DMS114 treated with DMSO at 0.1 percent for 48 hours (cell line): ENCODE measurements around the gene HBZ.
"Not testable (repeated sequence)": the region's sequence is repeated elsewhere in the genome, so short reads cannot be mapped to it uniquely, and the experiment has no call there.

Source experiments
- DNase-seq: peaks from one replicate; lab custom pipeline; 2025; ENCODE audit not compliant: unreplicated experiment; lab: John Stamatoyannopoulos, UW

The HBZ gene

DNA sequence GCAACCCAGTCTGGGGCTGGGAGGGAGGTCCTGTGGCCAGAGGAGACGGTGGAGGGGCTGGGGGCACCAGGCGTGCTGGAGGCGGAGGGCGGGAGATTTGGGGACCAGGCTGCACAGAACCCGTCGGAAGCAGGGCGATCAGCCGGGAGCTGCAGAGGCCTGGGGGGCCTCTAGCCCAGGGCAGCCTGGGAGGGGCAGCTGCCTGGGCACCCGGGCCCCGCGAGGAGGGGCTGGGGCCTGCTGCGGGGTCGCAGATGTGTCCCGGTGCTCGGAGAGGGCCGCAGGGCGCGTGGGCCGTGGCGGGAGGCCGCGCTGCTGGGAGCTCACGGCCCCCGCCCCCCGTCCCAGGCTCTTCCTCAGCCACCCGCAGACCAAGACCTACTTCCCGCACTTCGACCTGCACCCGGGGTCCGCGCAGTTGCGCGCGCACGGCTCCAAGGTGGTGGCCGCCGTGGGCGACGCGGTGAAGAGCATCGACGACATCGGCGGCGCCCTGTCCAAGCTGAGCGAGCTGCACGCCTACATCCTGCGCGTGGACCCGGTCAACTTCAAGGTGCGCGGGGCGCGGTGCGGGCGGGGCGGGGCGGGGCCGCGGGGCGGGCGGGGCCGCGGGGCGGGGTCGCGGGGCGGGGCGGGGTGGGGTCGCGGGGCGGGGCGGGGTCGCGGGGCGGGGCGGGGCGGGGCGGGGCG is 11.8 kb downstream of the HBZ start:
- DNase-seq: not testable (repeated sequence)

DNA sequence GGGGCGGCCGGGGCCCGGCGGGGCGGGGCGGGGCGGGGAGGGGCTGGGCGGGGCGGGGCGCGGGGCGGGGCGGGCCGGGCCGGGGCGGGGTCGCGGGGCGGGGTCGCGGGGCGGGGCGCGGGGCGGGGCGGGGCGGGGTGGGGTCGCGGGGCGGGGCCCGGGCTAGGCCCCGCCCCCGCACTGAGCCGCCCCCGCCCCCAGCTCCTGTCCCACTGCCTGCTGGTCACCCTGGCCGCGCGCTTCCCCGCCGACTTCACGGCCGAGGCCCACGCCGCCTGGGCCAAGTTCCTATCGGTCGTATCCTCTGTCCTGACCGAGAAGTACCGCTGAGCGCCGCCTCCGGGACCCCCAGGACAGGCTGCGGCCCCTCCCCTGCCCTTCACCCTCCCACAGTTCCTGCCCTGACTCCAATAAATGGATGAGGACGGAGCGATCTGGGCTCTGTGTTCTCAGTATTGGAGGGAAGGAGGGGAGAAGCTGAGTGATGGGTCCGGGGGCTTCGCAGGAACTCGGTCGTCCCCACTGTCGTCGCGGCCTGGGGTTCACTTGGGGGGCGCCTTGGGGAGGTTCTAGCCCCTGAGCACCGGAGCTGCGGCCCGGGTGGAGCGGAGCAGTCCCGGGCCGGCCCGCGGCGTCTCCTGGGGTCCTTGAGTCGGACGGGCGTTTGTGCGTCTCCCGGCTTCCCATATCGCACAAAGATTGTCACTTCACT is 12.5 kb downstream of the HBZ start:
- no peak for DNase-seq

DNA sequence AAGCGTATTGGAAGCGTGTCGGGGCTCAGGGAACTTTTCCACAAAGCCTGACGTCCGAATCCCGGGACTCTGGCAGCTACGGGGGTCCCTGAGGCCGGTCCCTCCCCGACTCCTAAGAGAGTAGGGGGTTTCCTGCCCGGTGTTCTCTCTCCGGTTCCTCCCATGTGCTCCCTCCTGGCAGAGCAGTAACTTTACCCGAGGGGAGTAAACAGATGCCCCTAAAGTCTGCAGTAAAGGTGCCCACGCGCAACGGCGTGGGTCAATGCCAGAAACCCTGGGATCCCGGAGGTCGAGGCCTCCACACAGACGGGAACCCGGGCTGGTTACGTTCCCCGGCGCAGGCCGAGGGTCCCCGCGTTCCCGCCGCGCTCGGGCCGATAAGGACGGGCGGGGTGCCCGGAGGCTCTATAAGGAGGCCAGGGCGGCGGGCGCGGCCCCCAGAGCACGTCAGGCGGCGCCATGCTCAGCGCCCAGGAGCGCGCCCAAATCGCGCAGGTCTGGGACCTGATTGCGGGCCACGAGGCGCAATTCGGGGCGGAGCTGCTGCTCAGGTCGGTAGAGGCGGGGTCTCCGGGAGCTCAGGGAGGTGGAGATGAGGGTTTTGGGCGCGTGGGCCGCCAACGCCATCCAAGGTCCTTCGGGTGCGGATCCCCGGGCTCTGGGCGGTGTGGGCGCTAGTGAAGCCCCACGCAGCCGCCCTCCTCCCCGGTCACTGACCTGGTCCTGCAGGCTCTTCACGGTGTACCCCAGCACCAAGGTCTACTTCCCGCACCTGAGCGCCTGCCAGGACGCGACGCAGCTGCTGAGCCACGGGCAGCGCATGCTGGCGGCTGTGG is 13.3 kb downstream of the HBZ start, which contains the start of gene HBM:
HBM (plus strand) TSS at position 440 of the 836 bp plus-strand sequence; CDS start at position 460, 20 bp downstream.
- no peak for DNase-seq

DNA sequence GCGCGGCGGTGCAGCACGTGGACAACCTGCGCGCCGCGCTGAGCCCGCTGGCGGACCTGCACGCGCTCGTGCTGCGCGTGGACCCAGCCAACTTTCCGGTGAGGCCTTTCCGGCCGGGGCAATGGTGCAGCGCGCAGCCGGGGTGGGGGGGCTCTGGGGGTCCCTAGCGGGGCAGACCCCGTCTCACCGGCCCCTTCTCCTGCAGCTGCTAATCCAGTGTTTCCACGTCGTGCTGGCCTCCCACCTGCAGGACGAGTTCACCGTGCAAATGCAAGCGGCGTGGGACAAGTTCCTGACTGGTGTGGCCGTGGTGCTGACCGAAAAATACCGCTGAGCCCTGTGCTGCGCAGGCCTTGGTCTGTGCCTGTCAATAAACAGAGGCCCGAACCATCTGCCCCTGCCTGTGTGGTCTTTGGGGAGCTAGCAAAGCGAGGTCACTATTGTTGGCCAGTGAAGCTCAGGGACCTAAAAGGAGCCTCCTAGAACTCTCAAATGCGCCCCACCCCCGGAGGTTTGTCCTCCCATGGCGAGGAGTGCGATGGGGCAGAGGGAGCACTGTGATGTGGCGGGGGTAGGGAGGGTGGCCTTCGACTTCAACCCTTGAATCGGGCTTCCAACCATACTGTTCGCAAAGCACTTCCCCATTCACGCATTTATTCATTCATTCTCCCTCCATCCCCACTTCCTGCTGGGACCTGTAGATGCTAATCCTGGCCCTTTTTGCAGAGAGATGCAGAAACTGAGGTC is 14.1 kb downstream of the HBZ start:
- DNase-seq: no peak

DNA sequence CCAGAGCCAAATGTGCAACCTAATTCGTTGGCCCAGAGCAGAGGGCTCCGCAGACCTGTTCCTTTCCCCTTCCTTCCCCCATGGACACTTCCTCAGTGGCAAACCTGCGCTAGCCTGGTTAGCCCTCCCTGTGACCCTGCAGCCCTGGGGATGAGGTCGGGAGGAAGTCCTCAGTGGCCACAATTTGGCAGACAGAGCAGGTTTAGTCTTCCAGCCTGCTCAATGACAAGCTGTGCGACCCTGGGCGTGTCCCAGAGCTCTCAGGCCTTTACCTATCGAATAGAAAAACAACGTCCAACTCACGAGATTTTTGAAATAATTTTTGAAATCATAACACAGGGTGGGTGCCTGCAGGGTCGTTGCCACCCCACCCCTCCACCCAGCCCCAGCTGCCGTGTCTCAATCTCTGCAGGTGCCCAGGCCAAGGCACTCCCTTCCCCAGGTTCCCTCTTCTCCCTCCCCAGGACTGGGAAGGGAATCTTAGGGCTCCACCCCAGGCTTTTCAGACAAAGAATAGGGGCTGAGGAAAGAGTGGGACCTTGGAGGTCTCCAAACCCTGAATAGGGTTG is 14.8 kb downstream of the HBZ start:
- no peak for DNase-seq

DNA sequence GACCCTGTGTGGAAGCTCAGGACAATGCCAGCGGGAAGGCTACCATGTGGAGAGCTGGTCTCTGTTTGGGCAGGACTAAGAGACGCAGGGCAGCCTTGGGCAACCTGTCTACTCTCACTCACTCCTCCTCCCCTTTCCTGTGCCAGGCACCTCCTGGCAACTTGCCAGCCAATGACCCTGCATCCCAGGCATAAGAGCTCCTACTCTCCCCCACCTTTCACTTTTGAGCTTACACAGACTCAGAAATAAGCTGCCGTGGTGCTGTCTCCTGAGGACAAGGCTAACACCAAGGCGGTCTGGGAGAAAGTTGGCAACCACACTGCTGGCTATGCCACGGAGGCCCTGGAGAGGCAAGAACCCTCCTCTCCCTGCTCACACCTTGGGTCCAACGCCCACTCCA is 16.0 kb downstream of the HBZ start:
- no peak for DNase-seq

DNA sequence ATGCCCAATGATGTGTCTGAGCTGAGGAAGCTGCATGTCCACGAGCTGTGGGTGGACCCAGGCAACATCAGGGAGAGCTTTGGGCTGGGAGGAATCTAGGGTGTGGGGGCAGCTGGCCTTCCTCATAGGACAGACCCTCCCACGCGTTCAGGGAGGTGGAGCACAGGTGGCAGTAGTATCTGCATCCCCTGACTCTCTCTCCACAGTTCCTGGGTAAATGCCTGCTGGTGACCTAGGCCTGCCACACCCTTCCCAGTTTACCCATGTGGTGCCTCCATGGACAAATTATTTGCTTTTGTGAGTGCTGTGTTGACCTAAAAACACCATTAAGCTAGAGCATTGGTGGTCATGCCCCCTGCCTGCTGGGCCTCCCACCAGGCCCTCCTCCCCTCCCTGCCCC is 16.6 kb downstream of the HBZ start:
- no peak for DNase-seq

DNA sequence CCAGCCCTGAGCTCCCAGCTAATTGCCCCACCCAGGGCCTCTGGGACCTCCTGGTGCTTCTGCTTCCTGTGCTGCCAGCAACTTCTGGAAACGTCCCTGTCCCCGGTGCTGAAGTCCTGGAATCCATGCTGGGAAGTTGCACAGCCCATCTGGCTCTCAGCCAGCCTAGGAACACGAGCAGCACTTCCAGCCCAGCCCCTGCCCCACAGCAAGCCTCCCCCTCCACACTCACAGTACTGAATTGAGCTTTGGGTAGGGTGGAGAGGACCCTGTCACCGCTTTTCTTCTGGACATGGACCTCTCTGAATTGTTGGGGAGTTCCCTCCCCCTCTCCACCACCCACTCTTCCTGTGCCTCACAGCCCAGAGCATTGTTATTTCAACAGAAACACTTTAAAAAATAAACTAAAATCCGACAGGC is 17.7 kb downstream of the HBZ start:
- not testable (repeated sequence) for DNase-seq

DNA sequence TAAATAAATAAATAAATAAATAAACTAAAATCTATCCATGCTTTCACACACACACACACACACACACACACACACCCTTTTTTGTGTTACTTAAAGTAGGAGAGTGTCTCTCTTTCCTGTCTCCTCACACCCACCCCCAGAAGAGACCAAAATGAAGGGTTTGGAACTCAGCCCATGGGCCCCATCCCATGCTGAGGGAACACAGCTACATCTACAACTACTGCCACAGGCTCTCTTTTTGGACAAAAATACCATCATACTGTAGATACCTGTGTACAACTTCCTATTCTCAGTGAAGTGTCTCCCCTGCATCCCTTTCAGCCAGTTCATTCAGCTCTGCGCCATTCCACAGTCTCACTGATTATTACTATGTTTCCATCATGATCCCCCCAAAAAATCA is 18.3 kb downstream of the HBZ start:
- DNase-seq: no peak

DNA sequence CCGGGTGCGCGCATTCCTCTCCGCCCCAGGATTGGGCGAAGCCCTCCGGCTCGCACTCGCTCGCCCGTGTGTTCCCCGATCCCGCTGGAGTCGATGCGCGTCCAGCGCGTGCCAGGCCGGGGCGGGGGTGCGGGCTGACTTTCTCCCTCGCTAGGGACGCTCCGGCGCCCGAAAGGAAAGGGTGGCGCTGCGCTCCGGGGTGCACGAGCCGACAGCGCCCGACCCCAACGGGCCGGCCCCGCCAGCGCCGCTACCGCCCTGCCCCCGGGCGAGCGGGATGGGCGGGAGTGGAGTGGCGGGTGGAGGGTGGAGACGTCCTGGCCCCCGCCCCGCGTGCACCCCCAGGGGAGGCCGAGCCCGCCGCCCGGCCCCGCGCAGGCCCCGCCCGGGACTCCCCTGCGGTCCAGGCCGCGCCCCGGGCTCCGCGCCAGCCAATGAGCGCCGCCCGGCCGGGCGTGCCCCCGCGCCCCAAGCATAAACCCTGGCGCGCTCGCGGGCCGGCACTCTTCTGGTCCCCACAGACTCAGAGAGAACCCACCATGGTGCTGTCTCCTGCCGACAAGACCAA is 20.0 kb downstream of the HBZ start, which contains the start of gene HBA2:
HBA2 (plus strand) TSS at position 503 of the 568 bp plus-strand sequence; CDS start at position 540, 37 bp downstream.
- not testable (repeated sequence) for DNase-seq

DNA sequence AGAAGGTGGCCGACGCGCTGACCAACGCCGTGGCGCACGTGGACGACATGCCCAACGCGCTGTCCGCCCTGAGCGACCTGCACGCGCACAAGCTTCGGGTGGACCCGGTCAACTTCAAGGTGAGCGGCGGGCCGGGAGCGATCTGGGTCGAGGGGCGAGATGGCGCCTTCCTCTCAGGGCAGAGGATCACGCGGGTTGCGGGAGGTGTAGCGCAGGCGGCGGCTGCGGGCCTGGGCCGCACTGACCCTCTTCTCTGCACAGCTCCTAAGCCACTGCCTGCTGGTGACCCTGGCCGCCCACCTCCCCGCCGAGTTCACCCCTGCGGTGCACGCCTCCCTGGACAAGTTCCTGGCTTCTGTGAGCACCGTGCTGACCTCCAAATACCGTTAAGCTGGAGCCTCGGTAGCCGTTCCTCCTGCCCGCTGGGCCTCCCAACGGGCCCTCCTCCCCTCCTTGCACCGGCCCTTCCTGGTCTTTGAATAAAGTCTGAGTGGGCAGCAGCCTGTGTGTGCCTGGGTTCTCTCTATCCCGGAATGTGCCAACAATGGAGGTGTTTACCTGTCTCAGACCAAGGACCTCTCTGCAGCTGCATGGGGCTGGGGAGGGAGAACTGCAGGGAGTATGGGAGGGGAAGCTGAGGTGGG is 20.9 kb downstream of the HBZ start:
- DNase-seq: not testable (repeated sequence)

DNA sequence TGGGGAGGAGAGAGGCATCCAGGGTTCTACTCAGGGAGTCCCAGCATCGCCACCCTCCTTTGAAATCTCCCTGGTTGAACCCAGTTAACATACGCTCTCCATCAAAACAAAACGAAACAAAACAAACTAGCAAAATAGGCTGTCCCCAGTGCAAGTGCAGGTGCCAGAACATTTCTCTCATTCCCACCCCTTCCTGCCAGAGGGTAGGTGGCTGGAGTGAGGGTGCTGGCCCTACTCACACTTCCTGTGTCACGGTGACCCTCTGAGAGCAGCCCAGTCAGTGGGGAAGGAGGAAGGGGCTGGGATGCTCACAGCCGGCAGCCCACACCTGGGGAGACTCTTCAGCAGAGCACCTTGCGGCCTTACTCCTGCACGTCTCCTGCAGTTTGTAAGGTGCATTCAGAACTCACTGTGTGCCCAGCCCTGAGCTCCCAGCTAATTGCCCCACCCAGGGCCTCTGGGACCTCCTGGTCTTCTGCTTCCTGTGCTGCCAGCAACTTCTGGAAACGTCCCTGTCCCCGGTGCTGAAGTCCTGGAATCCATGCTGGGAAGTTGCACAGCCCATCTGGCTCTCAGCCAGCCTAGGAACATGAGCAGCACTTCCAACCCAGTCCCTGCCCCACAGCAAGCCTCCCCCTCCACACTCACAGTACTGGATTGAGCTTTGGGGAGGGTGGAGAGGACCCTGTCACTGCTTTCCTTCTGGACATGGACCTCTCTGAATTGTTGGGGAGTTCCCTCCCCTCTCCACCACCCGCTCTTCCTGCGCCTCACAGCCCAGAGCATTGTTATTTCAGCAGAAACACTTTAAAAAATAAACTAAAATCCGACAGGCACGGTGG is 21.7 kb downstream of the HBZ start:
- DNase-seq: not testable (repeated sequence)

DNA sequence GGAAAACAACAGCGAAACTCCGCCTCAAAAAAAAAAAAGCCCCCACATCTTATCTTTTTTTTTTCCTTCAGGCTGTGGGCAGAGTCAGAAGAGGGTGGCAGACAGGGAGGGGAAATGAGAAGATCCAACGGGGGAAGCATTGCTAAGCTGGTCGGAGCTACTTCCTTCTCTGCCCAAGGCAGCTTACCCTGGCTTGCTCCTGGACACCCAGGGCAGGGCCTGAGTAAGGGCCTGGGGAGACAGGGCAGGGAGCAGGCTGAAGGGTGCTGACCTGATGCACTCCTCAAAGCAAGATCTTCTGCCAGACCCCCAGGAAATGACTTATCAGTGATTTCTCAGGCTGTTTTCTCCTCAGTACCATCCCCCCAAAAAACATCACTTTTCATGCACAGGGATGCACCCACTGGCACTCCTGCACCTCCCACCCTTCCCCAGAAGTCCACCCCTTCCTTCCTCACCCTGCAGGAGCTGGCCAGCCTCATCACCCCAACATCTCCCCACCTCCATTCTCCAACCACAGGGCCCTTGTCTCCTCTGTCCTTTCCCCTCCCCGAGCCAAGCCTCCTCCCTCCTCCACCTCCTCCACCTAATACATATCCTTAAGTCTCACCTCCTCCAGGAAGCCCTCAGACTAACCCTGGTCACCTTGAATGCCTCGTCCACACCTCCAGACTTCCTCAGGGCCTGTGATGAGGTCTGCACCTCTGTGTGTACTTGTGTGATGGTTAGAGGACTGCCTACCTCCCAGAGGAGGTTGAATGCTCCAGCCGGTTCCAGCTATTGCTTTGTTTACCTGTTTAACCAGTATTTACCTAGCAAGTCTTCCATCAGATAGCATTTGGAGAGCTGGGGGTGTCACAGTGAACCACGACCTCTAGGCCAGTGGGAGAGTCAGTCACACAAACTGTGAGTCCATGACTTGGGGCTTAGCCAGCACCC is 22.8 kb downstream of the HBZ start:
- no peak for DNase-seq

DNA sequence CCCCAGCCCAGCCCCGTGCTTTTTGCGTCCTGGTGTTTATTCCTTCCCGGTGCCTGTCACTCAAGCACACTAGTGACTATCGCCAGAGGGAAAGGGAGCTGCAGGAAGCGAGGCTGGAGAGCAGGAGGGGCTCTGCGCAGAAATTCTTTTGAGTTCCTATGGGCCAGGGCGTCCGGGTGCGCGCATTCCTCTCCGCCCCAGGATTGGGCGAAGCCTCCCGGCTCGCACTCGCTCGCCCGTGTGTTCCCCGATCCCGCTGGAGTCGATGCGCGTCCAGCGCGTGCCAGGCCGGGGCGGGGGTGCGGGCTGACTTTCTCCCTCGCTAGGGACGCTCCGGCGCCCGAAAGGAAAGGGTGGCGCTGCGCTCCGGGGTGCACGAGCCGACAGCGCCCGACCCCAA is 23.6 kb downstream of the HBZ start:
- not testable (repeated sequence) for DNase-seq

DNA sequence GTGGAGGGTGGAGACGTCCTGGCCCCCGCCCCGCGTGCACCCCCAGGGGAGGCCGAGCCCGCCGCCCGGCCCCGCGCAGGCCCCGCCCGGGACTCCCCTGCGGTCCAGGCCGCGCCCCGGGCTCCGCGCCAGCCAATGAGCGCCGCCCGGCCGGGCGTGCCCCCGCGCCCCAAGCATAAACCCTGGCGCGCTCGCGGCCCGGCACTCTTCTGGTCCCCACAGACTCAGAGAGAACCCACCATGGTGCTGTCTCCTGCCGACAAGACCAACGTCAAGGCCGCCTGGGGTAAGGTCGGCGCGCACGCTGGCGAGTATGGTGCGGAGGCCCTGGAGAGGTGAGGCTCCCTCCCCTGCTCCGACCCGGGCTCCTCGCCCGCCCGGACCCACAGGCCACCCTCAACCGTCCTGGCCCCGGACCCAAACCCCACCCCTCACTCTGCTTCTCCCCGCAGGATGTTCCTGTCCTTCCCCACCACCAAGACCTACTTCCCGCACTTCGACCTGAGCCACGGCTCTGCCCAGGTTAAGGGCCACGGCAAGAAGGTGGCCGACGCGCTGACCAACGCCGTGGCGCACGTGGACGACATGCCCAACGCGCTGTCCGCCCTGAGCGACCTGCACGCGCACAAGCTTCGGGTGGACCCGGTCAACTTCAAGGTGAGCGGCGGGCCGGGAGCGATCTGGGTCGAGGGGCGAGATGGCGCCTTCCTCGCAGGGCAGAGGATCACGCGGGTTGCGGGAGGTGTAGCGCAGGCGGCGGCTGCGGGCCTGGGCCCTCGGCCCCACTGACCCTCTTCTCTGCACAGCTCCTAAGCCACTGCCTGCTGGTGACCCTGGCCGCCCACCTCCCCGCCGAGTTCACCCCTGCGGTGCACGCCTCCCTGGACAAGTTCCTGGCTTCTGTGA is 24.3 kb downstream of the HBZ start, which contains the start of gene HBA1:
HBA1 (plus strand) TSS at position 204 of the 906 bp plus-strand sequence; CDS start at position 241, 37 bp downstream.
- DNase-seq: not testable (repeated sequence)

DNA sequence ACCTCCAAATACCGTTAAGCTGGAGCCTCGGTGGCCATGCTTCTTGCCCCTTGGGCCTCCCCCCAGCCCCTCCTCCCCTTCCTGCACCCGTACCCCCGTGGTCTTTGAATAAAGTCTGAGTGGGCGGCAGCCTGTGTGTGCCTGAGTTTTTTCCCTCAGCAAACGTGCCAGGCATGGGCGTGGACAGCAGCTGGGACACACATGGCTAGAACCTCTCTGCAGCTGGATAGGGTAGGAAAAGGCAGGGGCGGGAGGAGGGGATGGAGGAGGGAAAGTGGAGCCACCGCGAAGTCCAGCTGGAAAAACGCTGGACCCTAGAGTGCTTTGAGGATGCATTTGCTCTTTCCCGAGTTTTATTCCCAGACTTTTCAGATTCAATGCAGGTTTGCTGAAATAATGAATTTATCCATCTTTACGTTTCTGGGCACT is 25.0 kb downstream of the HBZ start:
- DNase-seq: peak; percentile 97
